GM18867 (cell line): Measurements from ENCODE around the gene GALNT10.

ENCODE experiments used
- ATAC-seq: cut with Tn5 transposase; IDR thresholded peaks from one replicate; pipeline ENCODE4 v1.9.1; 2021; ENCODE audit warnings: mild to moderate bottlenecking, moderate library complexity; ENCODE audit not compliant: unreplicated experiment

Gene GALNT10

GRCh38 chr5:154228696-154229095, 38.2 kb downstream of the GALNT10 start:
- ATAC-seq = peak; percentile 97

- no peak for ATAC-seq
These were observed 40.0 kb downstream of the GALNT10 start for GRCh38 chr5:154230526-154230925.

GRCh38 chr5:154234551-154234950, 44.0 kb downstream of the GALNT10 start:
- ATAC-seq = no peak

- no peak for ATAC-seq
These were observed 45.5 kb downstream of the GALNT10 start for GRCh38 chr5:154236011-154236410.

GRCh38 chr5:154236536-154237375, 46.2 kb downstream of the GALNT10 start:
- no peak for ATAC-seq

GRCh38 chr5:154237376-154237743, 46.8 kb downstream of the GALNT10 start:
- ATAC-seq = no peak

- ATAC-seq = no peak
These were observed 47.4 kb downstream of the GALNT10 start for GRCh38 chr5:154237946-154238345.

- ATAC-seq = peak; percentile 71
These were observed 48.4 kb downstream of the GALNT10 start for GRCh38 chr5:154238776-154239481.

- ATAC-seq = no peak
These were observed 50.1 kb downstream of the GALNT10 start for GRCh38 chr5:154240595-154240994.

- no peak for ATAC-seq
These were observed 50.5 kb downstream of the GALNT10 start for GRCh38 chr5:154241021-154241420.

GRCh38 chr5:154242442-154242841, 51.9 kb downstream of the GALNT10 start:
- no peak for ATAC-seq

- peak; percentile 39 for ATAC-seq
These were observed 52.4 kb downstream of the GALNT10 start for GRCh38 chr5:154242964-154243376.

GRCh38 chr5:154243736-154244135, 53.2 kb downstream of the GALNT10 start:
- no peak for ATAC-seq

GRCh38 chr5:154244476-154244875, 53.9 kb downstream of the GALNT10 start:
- ATAC-seq = no peak

- no peak for ATAC-seq
These were observed 58.2 kb downstream of the GALNT10 start for GRCh38 chr5:154248691-154249090.

GRCh38 chr5:154249826-154250225, 59.3 kb downstream of the GALNT10 start:
- ATAC-seq = no peak

GRCh38 chr5:154251529-154251928, 61.0 kb downstream of the GALNT10 start:
- no peak for ATAC-seq

- no peak for ATAC-seq
These were observed 63.3 kb downstream of the GALNT10 start for GRCh38 chr5:154253807-154254206.

GRCh38 chr5:154254896-154255295, 64.4 kb downstream of the GALNT10 start:
- no peak for ATAC-seq

GRCh38 chr5:154257046-154257445, 66.5 kb downstream of the GALNT10 start:
- ATAC-seq = no peak

- ATAC-seq = no peak
These were observed 68.1 kb downstream of the GALNT10 start for GRCh38 chr5:154258531-154259217.
